Stimulated activated CD8-positive, alpha-beta memory T cell treated with anti-CD3 and anti-CD28 coated beads, Interleukin-12 subunit alpha, Interleukin-12 subunit beta, amount 100 ng/mL, for 1 hour (primary cell): ENCODE measurements around the gene CPZ.
"Not testable (repeated sequence)": the region's sequence is repeated elsewhere in the genome, so short reads cannot be mapped to it uniquely, and the experiment has no call there.

Experiments
- DNase-seq: peaks from one replicate; pipeline ENCODE4 v3.0.0-alpha.2; 2020; ENCODE audit warnings: low read depth

Gene CPZ

DNA sequence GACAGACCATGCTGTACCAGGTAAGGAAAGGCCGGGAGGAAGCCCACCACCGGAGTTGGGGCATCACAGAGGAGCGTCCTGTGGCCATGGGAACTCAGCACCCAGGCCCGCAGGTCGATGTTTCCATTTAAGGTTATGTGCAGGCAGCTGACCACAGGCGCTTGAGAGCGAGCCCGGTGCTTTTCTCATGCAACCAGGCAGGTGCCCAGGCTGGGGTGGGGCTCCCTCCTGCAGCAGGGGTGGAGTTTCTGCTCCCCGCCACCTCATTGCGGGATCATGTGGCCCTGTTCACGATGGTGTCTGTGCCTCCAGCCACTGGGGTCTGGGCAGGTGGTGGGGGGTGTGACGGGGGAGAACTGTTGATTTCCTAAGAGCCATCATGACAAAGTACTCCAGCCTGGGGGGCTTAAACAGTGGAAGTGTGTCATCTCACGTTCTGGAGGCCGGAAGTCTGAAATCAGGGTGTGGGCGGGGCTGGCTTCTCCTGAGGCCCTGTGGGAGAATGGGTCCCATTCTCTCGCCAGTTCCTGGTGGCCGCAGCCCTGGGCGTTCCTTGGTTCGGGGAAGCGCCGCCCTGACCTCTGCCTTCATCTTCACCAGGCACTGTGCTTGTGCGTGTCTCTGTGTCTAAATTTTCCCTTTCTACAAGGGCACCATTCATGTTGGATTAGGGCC lies 60.9 kb downstream of the CPZ start:
- DNase-seq = no peak

DNA sequence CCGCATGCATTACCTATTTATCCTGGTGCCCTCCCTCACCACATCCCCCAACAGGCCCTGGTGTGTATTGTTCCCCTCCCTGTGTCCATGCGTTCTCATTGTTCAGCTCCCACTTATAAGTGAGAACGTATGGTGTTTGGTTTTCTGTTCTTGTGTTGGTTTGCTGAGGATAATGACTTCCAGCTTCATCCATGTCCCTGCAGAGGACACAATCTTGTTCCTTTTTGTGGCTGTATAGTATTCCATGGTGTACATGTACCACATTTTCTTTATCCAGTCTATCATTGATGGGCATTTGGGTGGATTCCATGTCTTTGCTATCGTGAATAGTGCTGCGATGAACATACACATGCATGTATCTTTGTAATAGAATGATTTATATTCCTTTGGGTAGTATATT lies 61.6 kb downstream of the CPZ start:
- DNase-seq = not testable (repeated sequence)

DNA sequence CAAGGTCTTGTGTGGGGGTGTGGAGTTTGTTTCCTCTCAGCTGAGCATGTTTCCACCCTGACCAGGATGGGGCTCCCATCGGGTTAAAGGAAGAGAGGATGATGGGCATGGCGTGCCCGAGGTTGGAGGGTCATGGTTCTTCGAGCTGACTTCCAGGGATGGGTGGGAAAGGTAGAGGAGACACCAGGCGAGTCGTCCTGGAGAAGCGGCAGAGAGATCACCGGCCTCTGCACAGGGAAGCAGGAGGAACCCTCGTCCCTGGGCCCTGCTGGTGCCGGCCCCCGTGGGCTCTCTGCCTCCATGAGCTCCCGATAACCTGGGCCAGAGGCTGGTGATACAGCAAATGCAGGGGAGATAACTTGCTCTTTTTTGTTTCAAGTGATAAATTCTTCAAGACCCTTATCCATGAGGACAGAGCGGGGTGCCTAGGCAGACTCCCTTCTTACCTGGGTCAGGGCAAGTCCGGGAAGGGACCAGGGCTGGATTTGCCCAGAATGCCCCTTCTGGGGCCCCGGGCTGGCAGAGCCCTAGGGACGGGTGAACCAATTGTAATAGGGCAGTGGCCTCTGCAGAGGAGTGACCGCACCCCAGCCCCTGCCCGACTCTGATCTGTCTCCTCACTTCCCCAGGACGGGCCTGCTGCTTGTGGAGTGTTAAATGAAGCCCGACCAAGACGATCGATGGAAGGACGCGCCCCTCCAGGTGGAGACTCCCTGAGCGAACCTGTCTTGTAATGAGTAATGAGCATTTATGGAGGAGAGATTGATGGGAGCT lies 63.0 kb downstream of the CPZ start:
- DNase-seq = no peak

DNA sequence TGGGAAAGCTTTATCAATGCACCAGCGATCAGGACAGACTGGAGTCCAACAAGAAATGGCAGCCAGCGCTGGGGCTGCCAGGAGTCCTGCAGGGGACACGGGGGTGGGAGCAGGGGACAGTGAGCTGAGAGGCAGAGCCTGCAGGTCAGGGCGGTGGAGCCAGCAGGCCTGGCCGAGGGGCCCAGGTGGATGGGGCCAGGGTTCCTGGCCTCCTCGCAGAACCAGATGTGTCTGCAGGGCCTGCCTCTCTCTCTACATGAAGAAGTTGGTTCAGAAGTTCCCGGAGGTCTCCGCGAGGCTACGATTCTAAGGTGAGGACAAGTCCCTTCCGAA lies 63.6 kb downstream of the CPZ start:
- no peak for DNase-seq

DNA sequence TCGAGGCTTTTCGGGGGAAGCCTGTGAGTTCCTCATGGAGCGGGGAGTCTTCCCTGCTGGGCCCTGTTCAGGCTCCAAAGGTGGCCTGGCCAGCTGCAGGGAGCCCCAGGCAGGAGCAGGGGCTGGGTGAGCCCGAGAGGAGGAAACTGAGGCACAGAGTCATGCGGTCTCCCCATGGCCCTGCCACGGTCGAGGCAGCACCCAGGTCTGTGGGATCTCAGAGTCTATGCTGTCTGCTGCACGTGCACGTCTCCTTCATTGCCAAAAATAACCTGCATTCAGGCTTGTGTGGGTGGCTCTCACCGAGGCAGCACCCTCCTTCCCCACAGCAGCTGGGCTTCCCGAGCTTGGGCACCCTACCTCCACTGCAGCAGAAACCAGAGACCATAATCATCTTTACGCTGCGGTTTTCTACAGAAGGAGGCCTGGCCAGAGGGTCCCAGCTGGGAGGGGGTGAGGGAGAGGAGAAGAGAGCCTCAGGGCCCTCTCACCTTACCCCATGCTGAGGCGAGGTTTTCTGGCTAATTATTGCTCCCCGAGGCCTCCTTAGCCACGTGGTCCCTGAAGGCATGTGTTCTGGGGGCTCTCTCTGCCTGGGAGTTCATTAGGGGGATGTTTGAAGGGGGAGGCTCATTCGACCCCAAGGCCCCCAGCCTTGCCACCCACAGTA lies 64.3 kb downstream of the CPZ start:
- no peak for DNase-seq

DNA sequence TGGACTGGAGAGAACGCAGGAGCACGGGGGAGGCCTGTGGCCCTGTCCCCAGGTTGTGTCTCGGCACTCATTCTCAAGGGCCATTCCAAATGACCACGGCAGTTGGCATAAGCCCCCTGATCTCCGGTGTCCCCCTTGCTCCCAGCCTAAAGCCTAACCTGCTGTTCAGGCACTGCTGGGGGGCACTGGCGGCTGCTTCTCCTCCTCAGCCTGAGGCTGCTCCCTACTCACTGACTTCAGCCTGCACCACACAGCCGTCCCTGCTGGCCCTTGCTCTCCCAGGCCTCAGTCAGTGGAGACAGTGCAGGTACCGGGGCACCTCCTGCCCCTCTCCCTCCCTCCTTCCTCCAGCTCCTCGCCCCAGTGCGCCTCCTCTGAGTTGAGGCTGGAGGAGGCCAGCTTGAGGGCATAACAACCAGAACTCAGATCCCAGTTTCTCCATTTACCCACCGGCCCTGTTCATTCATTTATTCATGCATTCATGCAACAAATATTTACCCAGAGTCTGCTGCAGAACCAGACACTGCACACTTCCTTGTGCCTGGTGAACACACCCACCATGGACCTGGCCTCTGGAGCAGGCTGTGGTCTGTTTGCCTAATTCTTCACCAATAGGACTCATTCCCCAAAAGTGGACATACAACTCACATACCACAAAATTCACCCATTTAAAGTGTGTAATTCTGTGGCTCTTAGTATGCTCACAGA lies 65.0 kb downstream of the CPZ start:
- no peak for DNase-seq

DNA sequence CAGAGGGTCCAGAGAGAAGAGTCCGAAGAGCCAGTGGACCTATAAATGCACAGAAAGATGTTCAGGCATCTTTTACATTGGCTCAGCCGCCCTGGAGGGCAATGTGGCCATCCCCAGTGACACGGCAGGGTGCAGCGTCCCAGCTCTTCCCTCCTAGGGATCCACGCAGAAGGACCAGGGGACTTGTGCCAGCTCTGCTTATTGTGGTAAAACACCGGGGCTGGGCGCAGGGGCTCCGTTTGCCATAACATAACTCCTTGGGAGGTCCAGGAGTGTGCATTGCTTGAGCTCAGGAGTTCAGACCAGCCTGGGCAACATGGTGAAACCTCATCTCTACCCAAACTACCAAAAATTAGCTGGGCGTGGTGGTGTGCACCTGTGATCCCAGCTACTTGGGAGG lies 70.2 kb downstream of the CPZ start:
- DNase-seq = no peak

DNA sequence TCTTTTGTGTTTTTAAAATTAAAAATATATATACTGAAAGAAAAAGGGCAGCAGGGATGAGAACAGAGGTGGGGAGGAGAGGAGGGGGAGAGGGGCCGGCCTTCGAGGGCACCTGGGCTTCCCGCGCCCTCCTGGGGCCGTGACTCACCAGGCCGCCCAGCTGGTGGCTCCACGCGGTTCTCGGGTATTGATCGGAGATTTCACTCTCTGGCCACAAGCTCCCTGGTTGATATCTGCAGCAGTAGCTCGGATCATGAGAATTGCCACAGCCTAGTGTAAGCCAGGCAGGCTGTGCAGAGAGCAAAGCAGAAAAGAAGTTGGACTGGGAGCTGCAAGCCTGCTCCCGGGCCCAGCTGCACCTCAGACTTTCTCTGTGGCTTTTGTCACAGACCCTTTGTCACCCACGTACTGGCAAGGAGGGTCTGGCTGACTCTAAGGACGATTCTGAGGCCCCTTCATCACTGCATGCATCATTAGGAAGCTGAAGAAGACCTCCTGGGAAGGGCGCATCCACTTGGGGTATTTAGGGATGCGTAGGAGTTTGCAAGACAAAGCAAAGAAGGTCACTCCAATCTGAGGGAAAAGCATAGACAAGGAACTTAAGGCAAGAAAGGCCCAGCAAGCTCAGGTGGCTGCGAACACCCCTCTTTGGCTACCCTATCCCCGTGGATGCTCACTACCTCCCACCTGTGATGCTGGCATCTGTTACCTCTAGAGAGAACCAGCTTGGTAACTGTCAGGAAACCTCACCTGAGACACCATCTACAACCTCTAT lies 71.7 kb downstream of the CPZ start:
- no peak for DNase-seq

DNA sequence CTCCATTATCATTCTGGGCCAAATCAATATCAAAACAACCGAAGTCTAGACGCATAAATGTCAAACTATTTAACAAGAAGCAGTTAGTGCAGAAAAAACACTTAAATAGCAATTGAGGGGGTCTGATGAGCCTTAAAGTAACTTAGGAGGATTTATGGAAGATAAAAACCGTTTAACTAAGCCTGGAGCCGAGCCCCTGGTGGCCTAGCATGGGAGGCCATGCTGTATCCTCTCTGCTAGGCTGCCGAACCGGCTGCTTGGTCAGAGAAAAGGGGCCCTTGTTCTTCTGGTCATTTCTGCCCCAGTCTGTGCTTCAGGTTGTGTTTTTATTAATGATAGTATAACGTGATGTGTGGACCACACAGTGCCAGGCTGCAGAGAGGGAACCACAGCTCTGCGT lies 72.4 kb downstream of the CPZ start:
- DNase-seq = no peak

DNA sequence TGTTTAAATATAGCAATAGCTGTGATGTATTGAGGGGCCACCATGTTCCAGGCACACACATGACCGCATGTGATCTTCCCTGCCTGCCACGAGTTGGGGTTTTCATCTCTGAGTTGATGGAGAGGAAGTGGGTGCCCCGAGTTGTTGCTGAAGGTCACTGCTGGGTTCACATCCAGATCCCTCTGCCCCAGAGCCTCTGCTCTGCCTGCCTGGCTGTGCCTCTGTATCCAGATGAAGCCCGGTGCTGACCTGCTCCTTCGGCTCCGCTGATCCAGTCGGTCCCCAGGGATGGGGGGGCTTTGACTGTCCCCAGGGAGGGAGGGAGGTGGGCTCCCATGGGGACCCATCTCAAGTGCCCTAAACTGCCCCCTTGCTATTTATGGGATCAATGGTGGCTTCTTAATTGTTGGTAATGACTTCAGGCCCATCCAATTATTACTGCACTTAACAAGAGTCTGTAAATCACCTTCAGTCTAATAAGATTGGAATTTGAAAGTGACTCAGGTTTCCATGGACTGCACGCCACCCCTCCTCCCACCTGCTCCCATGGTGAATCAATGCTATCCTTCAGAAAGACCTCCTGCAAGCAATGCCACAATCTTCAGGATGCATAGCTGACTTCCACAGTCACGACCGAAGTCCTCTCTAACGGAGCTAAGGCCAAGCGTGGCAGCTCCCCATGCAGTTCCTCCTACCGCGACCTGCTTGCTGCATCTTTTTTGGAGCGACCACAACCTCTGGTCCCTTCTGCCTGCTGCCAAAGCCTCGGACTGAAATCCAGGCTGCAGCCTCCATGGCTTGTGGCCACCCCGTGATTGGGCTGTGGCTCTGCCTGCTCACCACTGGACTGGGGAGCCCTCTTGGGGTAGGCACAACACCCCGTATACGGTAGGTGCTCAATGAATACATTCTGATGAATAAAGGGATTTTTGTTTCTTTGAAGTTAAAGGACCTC lies 73.1 kb downstream of the CPZ start:
- DNase-seq = no peak

DNA sequence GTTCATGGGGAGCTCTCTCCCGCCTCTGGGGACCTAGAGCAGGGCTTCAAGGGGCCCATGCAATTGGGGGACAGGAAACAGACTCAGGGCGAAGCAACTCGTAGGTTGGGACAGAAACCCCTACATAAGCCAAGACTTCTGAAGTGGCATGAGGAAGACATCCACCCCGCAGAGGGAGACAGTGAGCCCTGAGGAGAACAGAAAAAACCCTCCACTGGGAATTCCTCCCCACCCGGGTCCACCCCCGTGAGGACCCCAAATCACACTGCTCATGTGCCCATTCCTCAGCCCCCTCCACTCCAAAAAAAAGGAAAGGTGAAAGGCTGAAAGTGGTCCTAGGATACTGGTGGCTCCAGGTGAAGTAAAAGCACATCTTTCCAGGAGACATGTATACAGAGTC lies 74.0 kb downstream of the CPZ start:
- no peak for DNase-seq
